ENCODE results near the gene DDOST.

DNA sequence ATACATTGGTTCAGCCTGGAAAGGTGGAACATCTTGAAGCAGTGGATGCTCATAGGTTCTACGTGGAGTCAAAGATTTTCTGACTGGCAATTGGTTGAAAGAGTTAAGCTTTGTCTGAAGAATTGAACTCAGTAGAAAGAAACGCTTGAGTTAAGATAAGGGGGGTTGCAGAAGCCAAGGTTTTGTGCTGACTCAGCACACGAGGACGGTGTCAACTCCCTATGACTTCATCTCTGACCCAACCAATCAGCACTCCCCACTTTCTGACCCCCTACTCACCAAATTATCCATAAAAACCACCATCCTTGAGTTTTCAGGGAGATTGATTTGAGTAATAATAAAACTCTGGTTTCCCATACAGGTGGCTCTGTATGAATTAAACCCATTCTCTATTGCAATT lies 30.4 kb downstream of the DDOST start:
- TF ChIP-seq GATA3 (IDR thresholded peaks at IDR 0.05; ENCODE audit: low read depth, low read length) (no peak), GATA2 (IDR thresholded peaks at IDR 0.05; ENCODE audit: low read depth, low read length) (no peak)

All from SH-SY5Y (cell line).